Measurements from ENCODE around the gene FARS2. TPM values are rescaled to one million over a fixed set of nuclear protein-coding genes. Genes with fewer than 3 reads are reported as not detected.

FARS2 gene
- total and polyA plus RNA-seq, 2 of the 13 experiments (the other 11 are each of a cell fraction or from before 2014, with no cell fraction given), result 15.4 to 26.0 TPM

GRCh38 chr6:5701174-5701573 is 439.9 kb downstream of the FARS2 start (continued):
- TF ChIP-seq ZBTB40 (IDR thresholded peaks at IDR 0.05) (no peak), ZBTB40 (CRISPR knock-in tag; IDR thresholded peaks at IDR 0.05) (no peak), ZNF33B (CRISPR knock-in tag; IDR thresholded peaks at IDR 0.05) (no peak), KDM5B (CRISPR knock-in tag; IDR thresholded peaks at IDR 0.05; ENCODE audit: borderline replicate concordance) (no peak), ETV6 (CRISPR knock-in tag; conservative IDR thresholded peaks at IDR 0.05) (no peak), HNRNPH1 (optimal IDR thresholded peaks at IDR 0.05; ENCODE audit: low read depth, low read length) (no peak), UBTF (CRISPR knock-in tag; IDR thresholded peaks at IDR 0.05) (no peak), ZFYVE20 (CRISPR knock-in tag; IDR thresholded peaks at IDR 0.05; ENCODE audit: borderline replicate concordance, low read depth) (no peak)
- TF ChIP-seq, protein P1, sequence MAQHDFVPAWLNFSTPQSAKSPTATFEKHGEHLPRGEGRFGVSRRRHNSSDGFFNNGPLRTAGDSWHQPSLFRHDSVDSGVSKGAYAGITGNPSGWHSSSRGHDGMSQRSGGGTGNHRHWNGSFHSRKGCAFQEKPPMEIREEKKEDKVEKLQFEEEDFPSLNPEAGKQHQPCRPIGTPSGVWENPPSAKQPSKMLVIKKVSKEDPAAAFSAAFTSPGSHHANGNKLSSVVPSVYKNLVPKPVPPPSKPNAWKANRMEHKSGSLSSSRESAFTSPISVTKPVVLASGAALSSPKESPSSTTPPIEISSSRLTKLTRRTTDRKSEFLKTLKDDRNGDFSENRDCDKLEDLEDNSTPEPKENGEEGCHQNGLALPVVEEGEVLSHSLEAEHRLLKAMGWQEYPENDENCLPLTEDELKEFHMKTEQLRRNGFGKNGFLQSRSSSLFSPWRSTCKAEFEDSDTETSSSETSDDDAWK (CRISPR knock-in tag; IDR thresholded peaks at IDR 0.05), result no peak

All from HepG2 (cell line).